D721Med (cell line): Measurements from ENCODE around the gene KNDC1.

Source experiments
- DNase-seq: peaks from one replicate; pipeline ENCODE4 v3.0.0; 2011; ENCODE audit warnings: low spot score; ENCODE audit not compliant: insufficient read length
- FAIRE-seq: peaks from 2 replicates; lab custom pipeline; 2011; peaks lifted over from hg19 to GRCh38; lab: Jason Lieb, UNC
- CTCF ChIP-seq: IDR thresholded peaks from 2 replicates; pipeline ENCODE4 v1.5.1; 2012; ENCODE audit warnings: mild to moderate bottlenecking, control low read depth; ENCODE audit not compliant: insufficient read depth; ENCODE audit errors: missing control alignments

The KNDC1 gene

GRCh38 chr10:133127291-133128125, 32.5 kb upstream of the KNDC1 start:
- TF ChIP-seq CTCF: no peak
- no peak for DNase-seq
- no peak for FAIRE-seq

GRCh38 chr10:133128126-133129070, 31.6 kb upstream of the KNDC1 start:
- no peak for TF ChIP-seq CTCF
- DNase-seq: no peak
- no peak for FAIRE-seq

- DNase-seq: no peak
- TF ChIP-seq CTCF: no peak
- no peak for FAIRE-seq
Observed at GRCh38 chr10:133129071-133129858, 30.8 kb upstream of the KNDC1 start.

GRCh38 chr10:133129859-133130495, 30.0 kb upstream of the KNDC1 start:
- TF ChIP-seq CTCF: no peak
- DNase-seq (no peak), FAIRE-seq (no peak)

- no peak for DNase-seq
- FAIRE-seq: no peak
- TF ChIP-seq CTCF: no peak
Observed at GRCh38 chr10:133130602-133131001, 29.4 kb upstream of the KNDC1 start.

- no peak for FAIRE-seq
- no peak for TF ChIP-seq CTCF
- no peak for DNase-seq
Observed at GRCh38 chr10:133131053-133131452, 29.0 kb upstream of the KNDC1 start.
